Neural cell (in vitro differentiated cells): Measurements from ENCODE around the gene ANXA4. TPM values are rescaled to one million over a fixed set of nuclear protein-coding genes. Genes with fewer than 3 reads are reported as not detected.

ENCODE experiments used
- H2AFZ ChIP-seq: fragments of 200-600, 300-800 bp; sonication (generic), shearing (Covaris generic); 2 replicates; pipeline ENCODE4 v1.6.0; 2014; ENCODE audit warnings: low read depth, mild to moderate bottlenecking, antibody characterized with exemption, low read length, moderate library complexity
- H3F3A ChIP-seq: fragments of 200-600 bp; shearing (Covaris generic); 2 replicates; pipeline ENCODE4 v1.6.1; 2016; ENCODE audit warnings: mild to moderate bottlenecking, moderate library complexity, mixed read lengths, antibody characterized with exemption, low read length; ENCODE audit not compliant: insufficient read depth, poor library complexity, severe bottlenecking
- H3K27ac ChIP-seq: fragments of 200-600, 300-800 bp; sonication (generic), shearing (Covaris generic); 2 replicates; pipeline ENCODE4 v1.5.1; 2014; ENCODE audit warnings: mild to moderate bottlenecking, low read length, moderate library complexity
- H3K27me3 ChIP-seq: fragments of 300-800, 200-600 bp; sonication (generic), shearing (Covaris generic); 2 replicates; pipeline ENCODE4 v1.6.0; 2014; ENCODE audit warnings: mild to moderate bottlenecking, low read depth, low read length, moderate library complexity; ENCODE audit not compliant: insufficient read depth
- H3K36me3 ChIP-seq: fragments of 300-800, 200-600 bp; sonication (generic), shearing (Covaris generic); 2 replicates; pipeline ENCODE4 v1.5.1; 2014; ENCODE audit warnings: mild to moderate bottlenecking, antibody characterized with exemption, low read length, moderate library complexity; ENCODE audit not compliant: insufficient read depth
- H3K4me2 ChIP-seq: fragments of 300-800, 200-600 bp; sonication (generic), shearing (Covaris generic); 2 replicates; pipeline ENCODE4 v1.6.0; 2014; ENCODE audit warnings: mild to moderate bottlenecking, low read length
- H3K4me3 ChIP-seq: fragments of 300-800, 200-600 bp; sonication (generic), shearing (Covaris generic); 2 replicates; pipeline ENCODE4 v1.5.1; 2014; ENCODE audit warnings: mild to moderate bottlenecking, low read length, moderate library complexity
- H3K79me2 ChIP-seq: fragments of 200-600 bp; shearing (Covaris generic); replicated peaks from 2 replicates; pipeline ENCODE4 v1.6.0; 2014; ENCODE audit warnings: mild to moderate bottlenecking, low read length, moderate library complexity; ENCODE audit not compliant: insufficient read depth
- H3K9ac ChIP-seq: fragments of 300-800, 200-600 bp; sonication (generic), shearing (Covaris generic); 2 replicates; pipeline ENCODE4 v1.6.1; 2016; ENCODE audit warnings: mild to moderate bottlenecking, low read length, mixed read lengths
- H3K9me2 ChIP-seq: fragments of 200-600 bp; shearing (Covaris generic); 2 replicates; pipeline ENCODE4 v1.6.1; 2016; ENCODE audit warnings: mild to moderate bottlenecking, low read length, mixed read lengths; ENCODE audit not compliant: insufficient read depth
- H3K9me3 ChIP-seq: fragments of 200-600, 300-800 bp; sonication (generic), shearing (Covaris generic); 2 replicates; pipeline ENCODE4 v1.6.1; 2016; ENCODE audit warnings: mild to moderate bottlenecking, mixed run types, low read length, moderate library complexity, mixed read lengths
- H4K20me1 ChIP-seq: fragments of 200-600 bp; shearing (Covaris generic); 2 replicates; pipeline ENCODE4 v1.6.1; 2016; ENCODE audit warnings: mild to moderate bottlenecking, mixed run types; ENCODE audit not compliant: insufficient read depth
- EP300 ChIP-seq: fragments of 450-650 bp; conservative IDR thresholded peaks from 2 replicates; pipeline ENCODE4 v1.6.1; 2014; ENCODE audit warnings: antibody characterized with exemption, mild to moderate bottlenecking, moderate library complexity; ENCODE audit not compliant: poor library complexity, severe bottlenecking
- EZH2 ChIP-seq: fragments of 200-600, 300-800 bp; shearing (Covaris generic), sonication (generic); IDR thresholded peaks from 2 replicates; pipeline ENCODE4 v1.6.1; 2014; ENCODE audit warnings: antibody characterized with exemption, low read length, borderline replicate concordance, mild to moderate bottlenecking; ENCODE audit not compliant: insufficient read depth, poor library complexity, severe bottlenecking
- MXI1 ChIP-seq: fragments of 450-650 bp; conservative IDR thresholded peaks from 2 replicates; pipeline ENCODE4 v1.6.1; 2014; ENCODE audit warnings: antibody characterized with exemption, mild to moderate bottlenecking; ENCODE audit not compliant: poor library complexity, severe bottlenecking
- POLR2AphosphoS5 ChIP-seq: IDR thresholded peaks from 2 replicates; pipeline ENCODE4 v1.6.1; 2012
- RAD21 ChIP-seq: fragments of 450-650 bp; conservative IDR thresholded peaks from 2 replicates; pipeline ENCODE4 v1.6.1; 2014; ENCODE audit warnings: antibody characterized with exemption, mild to moderate bottlenecking, moderate library complexity
- REST ChIP-seq: IDR thresholded peaks from 2 replicates; pipeline ENCODE4 v1.6.1; 2012; ENCODE audit warnings: borderline replicate concordance
- SMC3 ChIP-seq: fragments of 450-650 bp; conservative IDR thresholded peaks from 2 replicates; pipeline ENCODE4 v1.6.1; 2014; ENCODE audit warnings: antibody characterized with exemption, mild to moderate bottlenecking, moderate library complexity; ENCODE audit not compliant: poor library complexity
- TAF1 ChIP-seq: IDR thresholded peaks from 2 replicates; pipeline ENCODE4 v1.6.1; 2012; ENCODE audit warnings: low read depth
- polyA plus RNA-seq: library from polyadenylated mRNA; depleted of rRNA; stranded (reverse); fragments of >200 nt; gene quantifications from 2 replicates; pipeline ENCODE4 v1.2.3, GENCODE V29; 2014
- TF ChIP-seq, protein P1 (sequence below): fragments of 450-650 bp; IDR thresholded peaks from 2 replicates; pipeline ENCODE4 v1.5.1; 2014; ENCODE audit warnings: antibody characterized with exemption, mild to moderate bottlenecking, moderate library complexity; ENCODE audit not compliant: poor library complexity, severe bottlenecking

Gene ANXA4
- polyA plus RNA-seq, 1 donor from 2014 or later: 1.8 TPM

DNA sequence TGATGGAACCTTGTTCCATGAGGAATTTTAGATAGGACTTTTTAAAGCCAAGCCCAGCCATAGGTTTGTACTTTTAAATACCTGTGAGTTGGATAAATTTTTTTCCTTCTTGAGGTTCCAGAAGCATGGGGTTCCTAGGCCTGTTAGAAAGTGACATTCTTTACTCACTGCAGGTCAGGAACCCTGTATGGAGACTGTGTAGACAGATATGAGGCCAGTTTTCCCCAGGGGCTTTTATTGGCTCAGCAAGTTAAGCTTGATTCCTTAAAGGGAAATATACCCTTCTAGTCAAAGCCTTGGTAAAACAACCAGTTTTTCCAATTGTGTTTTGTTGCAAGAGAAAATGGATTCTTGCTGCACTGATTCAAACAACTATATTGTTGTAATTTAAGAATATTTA, 49.1 kb downstream of the ANXA4 start:
- H3K9ac ChIP-seq: no peak overlapping the region

GRCh38 chr2:69796174-69796573, 54.2 kb downstream of the ANXA4 start:
- no peak overlapping the region for H3K9ac ChIP-seq
- H3K27me3 ChIP-seq: no peaks in the 10 kb centered on the region
- H3K9me2 ChIP-seq: no peaks in the 10 kb centered on the region
- no peak overlapping the region for H2AFZ ChIP-seq
- no peak overlapping the region for H3K27ac ChIP-seq
- H3F3A ChIP-seq: no peaks in the 10 kb centered on the region
- no peak overlapping the region for H3K4me2 ChIP-seq
- no peak overlapping the region for H3K4me3 ChIP-seq
- H3K36me3 ChIP-seq: no peaks in the 10 kb centered on the region
- H3K9me3 ChIP-seq: no peaks in the 10 kb centered on the region
- no peaks in the 10 kb centered on the region for H4K20me1 ChIP-seq
- TF ChIP-seq MXI1 (no peak), SMC3 (no peak), REST (no peak)
- TF ChIP-seq, protein P1, sequence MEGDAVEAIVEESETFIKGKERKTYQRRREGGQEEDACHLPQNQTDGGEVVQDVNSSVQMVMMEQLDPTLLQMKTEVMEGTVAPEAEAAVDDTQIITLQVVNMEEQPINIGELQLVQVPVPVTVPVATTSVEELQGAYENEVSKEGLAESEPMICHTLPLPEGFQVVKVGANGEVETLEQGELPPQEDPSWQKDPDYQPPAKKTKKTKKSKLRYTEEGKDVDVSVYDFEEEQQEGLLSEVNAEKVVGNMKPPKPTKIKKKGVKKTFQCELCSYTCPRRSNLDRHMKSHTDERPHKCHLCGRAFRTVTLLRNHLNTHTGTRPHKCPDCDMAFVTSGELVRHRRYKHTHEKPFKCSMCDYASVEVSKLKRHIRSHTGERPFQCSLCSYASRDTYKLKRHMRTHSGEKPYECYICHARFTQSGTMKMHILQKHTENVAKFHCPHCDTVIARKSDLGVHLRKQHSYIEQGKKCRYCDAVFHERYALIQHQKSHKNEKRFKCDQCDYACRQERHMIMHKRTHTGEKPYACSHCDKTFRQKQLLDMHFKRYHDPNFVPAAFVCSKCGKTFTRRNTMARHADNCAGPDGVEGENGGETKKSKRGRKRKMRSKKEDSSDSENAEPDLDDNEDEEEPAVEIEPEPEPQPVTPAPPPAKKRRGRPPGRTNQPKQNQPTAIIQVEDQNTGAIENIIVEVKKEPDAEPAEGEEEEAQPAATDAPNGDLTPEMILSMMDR: no peak
- no peaks in the 10 kb centered on the region for H3K79me2 ChIP-seq

More for the DNA sequence above, 49.1 kb downstream of the ANXA4 start:
- Histone ChIP-seq H3K9me3 (no peaks in the 10 kb centered on the region), H3K4me3 (no peak overlapping the region), H2AFZ (no peak overlapping the region), H3K36me3 (no peaks in the 10 kb centered on the region), H3K4me2 (no peak overlapping the region), H3K9me2 (no peaks in the 10 kb centered on the region), H3K27ac (no peak overlapping the region), H3K79me2 (no peaks in the 10 kb centered on the region), H3K27me3 (no peaks in the 10 kb centered on the region), H3F3A (no peaks in the 10 kb centered on the region), H4K20me1 (no peaks in the 10 kb centered on the region)
- TF ChIP-seq POLR2AphosphoS5: no peak
- no peak for TF ChIP-seq TAF1
- TF ChIP-seq SMC3: no peak
- no peak for TF ChIP-seq EZH2
- TF ChIP-seq REST: no peak
- TF ChIP-seq MXI1: no peak
- TF ChIP-seq, protein P1: no peak
- TF ChIP-seq RAD21: no peak
- no peak for TF ChIP-seq EP300
